HCT116 (cell line): ENCODE measurements around the gene KIFC1.

Experiments used
- ATF3 ChIP-seq: IDR thresholded peaks from 2 replicates; pipeline ENCODE4 v1.6.1; 2012
- CEBPB ChIP-seq: IDR thresholded peaks from 2 replicates; pipeline ENCODE4 v1.6.1; 2012; ENCODE audit warnings: low read depth
- EGR1 ChIP-seq: IDR thresholded peaks from 2 replicates; pipeline ENCODE4 v1.6.1; 2012; ENCODE audit warnings: low read depth
- EZH2 ChIP-seq: fragments of 200-600 bp; sonication (generic); IDR thresholded peaks from 2 replicates; pipeline ENCODE4 v1.6.1; 2017; ENCODE audit warnings: antibody characterized with exemption, mixed run types
- EZH2phosphoT487 ChIP-seq: fragments of 200-600 bp; IDR thresholded peaks from 2 replicates; pipeline ENCODE4 v1.6.1; 2018; ENCODE audit warnings: antibody characterized with exemption, borderline replicate concordance
- JUND ChIP-seq: IDR thresholded peaks from 2 replicates; pipeline ENCODE4 v1.6.1; 2012
- MAX ChIP-seq: IDR thresholded peaks from 2 replicates; pipeline ENCODE4 v1.6.1; 2012
- POLR2A ChIP-seq: IDR thresholded peaks from 2 replicates; pipeline ENCODE4 v1.7.0; 2011; ENCODE audit warnings: borderline replicate concordance; ENCODE audit not compliant: insufficient read depth, insufficient read length; ENCODE audit errors: extremely low read depth
- POLR2AphosphoS5 ChIP-seq: IDR thresholded peaks from 2 replicates; pipeline ENCODE4 v1.6.1; 2011; ENCODE audit warnings: mild to moderate bottlenecking, low read depth, low read length, moderate library complexity
- RAD21 ChIP-seq: IDR thresholded peaks from 2 replicates; pipeline ENCODE4 v1.6.1; 2012; ENCODE audit warnings: low read depth, mild to moderate bottlenecking
- SIN3A ChIP-seq: IDR thresholded peaks from 2 replicates; pipeline ENCODE4 v1.6.1; 2012; ENCODE audit warnings: low read depth
- SP1 ChIP-seq: IDR thresholded peaks from 2 replicates; pipeline ENCODE4 v1.6.1; 2012; ENCODE audit warnings: low read depth
- SRF ChIP-seq: IDR thresholded peaks from 2 replicates; pipeline ENCODE4 v1.6.1; 2012; ENCODE audit warnings: low read depth
- TF ChIP-seq, protein P1 (sequence below), 3 experiments: fragments of 200-600 bp in 1 of 3; sonication (generic) in 1 of 3; IDR thresholded peaks in 2 of 3; conservative IDR thresholded peaks in 1 of 3; 2 replicates each; pipeline ENCODE4 v1.5.1; 2012 to 2017; ENCODE audit warnings: low read depth in 2 of 3, low read length in 2 of 3, antibody characterized with exemption in 1 of 3, borderline replicate concordance in 1 of 3, control low read depth in 1 of 3, mild to moderate bottlenecking in 1 of 3, mixed read lengths in 1 of 3, mixed run types in 1 of 3, moderate library complexity in 1 of 3; ENCODE audit not compliant: insufficient read depth in 1 of 3

DNA sequence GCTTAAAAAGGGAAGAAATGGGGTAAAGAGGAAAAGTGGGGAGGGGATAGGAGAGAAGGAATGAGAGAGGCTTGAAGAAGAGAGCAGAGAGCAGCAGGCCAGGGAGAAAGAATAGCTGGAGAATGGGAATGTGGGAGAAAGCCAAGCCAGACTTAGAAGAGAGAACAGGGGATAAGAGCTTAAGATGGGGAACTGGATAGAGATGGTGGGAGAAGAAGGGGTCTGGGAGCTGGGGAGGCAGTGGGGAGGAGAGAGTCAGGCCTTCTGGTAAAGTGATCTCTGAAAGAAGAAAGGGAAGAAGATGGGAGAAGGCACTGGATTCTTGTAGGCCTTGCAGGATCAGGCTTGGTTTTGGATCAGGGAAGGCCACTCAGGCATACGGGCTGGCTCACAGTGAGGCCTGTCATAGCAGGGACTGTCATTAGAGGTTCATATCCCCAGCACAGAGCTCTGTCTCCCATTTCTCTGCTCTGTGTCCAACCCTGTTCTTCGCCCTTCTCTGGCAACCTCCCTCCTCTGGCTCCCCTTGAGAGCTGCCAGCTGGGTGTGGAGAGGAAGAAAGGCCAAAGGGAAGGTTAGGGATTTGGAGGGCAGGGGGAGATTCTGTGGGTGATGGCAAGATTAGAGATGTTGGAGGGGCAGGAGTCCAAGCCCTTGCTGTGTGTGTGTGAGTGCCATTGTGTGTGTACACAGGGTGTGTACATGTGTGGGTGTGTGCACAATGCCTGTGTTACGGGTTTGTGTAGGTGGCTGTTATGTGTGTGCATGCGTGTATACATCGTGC is 37.5 kb downstream of the KIFC1 start:
- TF ChIP-seq POLR2AphosphoS5 (no peak), SIN3A (no peak), SP1 (no peak), SRF (no peak), EZH2 (no peak), MAX (no peak), POLR2A (no peak), RAD21 (no peak), EZH2phosphoT487 (no peak), ATF3 (no peak), CEBPB (no peak), JUND (no peak), EGR1 (no peak)
- TF ChIP-seq, protein P1, sequence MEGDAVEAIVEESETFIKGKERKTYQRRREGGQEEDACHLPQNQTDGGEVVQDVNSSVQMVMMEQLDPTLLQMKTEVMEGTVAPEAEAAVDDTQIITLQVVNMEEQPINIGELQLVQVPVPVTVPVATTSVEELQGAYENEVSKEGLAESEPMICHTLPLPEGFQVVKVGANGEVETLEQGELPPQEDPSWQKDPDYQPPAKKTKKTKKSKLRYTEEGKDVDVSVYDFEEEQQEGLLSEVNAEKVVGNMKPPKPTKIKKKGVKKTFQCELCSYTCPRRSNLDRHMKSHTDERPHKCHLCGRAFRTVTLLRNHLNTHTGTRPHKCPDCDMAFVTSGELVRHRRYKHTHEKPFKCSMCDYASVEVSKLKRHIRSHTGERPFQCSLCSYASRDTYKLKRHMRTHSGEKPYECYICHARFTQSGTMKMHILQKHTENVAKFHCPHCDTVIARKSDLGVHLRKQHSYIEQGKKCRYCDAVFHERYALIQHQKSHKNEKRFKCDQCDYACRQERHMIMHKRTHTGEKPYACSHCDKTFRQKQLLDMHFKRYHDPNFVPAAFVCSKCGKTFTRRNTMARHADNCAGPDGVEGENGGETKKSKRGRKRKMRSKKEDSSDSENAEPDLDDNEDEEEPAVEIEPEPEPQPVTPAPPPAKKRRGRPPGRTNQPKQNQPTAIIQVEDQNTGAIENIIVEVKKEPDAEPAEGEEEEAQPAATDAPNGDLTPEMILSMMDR (IDR thresholded peaks at IDR 0.05 in 2 of 3, conservative IDR thresholded peaks at IDR 0.05 in 1 of 3; ENCODE audit: borderline replicate concordance in 1 of 3, insufficient read depth in 1 of 3, low read depth in 2 of 3, low read length in 2 of 3) = no peak
